Measurements from ENCODE around the gene NLRP6.
"Not testable (repeated sequence)": the region's sequence is repeated elsewhere in the genome, so short reads cannot be mapped to it uniquely, and the experiment has no call there.

The NLRP6 gene

DNA sequence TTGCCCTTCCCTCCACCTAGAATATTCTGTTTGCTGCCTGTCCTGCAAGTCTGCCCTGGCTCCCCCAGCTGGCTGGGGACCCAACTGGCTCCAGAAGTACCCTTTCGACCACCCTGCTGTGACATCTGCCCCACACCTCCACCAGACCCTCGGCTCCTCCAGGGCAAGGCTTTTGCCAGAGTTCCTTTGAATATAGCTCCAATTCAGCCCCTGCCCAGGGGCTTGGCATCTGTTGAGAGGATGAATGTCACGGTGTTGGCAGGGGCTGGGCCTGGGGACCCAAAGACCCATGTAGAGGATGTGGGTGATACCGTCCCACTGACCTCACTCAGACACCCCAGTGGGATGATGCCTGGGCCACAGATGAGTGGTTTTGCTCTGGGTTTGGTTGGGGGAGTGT, 4.0 kb downstream of the NLRP6 start:
- ATAC-seq (no peak), DNase-seq (no peak)

DNA sequence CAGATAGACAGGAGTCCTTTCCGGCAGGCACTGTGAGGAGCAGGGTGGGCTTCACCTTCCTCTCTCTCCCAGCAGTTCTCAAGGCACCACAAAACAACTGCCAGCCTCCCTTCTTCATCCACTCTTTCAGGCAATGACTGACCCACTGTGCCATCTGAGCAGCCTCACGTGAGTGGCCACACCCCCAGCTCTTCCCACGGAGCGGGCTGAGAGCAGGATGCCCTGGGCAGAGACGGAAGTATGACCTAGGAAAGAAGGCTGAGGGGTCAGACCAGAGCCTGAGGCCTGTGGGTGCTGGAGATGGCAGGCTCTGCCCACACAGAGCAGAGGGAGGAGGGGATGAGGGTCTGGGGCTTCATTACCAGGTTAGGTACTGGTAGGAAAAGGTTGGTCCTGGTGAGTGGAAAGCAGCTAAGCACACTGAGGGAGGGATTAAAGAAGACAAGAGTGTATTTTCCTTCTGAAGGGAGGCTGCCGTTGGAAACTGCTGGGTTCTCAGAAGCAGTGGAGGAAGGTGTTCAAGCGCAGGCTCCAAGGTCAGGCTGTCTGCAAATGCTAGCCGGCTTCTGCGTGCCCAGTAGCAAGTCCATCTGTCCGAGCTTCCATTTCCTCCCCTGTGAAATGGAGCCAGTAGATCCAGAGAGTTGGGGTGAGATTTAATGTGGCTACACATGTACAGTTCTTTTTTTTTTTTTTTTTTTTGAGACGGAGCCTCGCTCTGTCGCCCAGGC, 4.6 kb downstream of the NLRP6 start:
- DNase-seq (no peak), ATAC-seq (no peak)

DNA sequence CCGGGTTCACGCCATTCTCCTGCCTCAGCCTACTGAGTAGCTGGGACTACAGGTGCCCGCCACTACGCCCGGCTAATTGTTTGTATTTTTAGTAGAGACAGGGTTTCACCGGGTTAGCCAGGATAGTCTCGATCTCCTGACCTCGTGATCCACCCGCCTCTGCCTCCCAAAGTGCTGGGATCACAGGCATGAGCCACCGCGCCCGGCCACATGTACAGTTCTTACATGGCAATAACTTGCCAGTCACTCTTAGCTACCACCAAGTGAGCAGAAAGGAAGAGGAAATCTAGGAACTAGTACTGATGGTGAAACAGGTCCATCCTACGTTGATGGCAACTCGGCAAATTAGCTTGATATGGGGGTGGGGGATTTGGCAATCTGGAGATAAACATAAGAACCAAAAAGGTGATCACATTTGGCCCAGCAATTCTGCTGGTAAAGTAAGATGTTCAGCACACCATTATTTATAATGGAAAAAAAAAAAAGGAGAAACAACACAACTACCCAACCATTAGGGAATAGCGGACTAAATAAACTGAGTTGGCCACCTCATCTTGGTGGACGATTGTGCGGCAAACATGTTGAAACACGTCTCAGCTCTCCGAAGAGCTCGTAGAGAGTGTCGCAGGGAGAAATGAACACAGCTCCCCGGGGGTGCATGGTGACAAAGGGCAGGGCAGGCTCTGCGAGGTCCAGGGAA, 5.3 kb downstream of the NLRP6 start:
- DNase-seq: no peak

DNA sequence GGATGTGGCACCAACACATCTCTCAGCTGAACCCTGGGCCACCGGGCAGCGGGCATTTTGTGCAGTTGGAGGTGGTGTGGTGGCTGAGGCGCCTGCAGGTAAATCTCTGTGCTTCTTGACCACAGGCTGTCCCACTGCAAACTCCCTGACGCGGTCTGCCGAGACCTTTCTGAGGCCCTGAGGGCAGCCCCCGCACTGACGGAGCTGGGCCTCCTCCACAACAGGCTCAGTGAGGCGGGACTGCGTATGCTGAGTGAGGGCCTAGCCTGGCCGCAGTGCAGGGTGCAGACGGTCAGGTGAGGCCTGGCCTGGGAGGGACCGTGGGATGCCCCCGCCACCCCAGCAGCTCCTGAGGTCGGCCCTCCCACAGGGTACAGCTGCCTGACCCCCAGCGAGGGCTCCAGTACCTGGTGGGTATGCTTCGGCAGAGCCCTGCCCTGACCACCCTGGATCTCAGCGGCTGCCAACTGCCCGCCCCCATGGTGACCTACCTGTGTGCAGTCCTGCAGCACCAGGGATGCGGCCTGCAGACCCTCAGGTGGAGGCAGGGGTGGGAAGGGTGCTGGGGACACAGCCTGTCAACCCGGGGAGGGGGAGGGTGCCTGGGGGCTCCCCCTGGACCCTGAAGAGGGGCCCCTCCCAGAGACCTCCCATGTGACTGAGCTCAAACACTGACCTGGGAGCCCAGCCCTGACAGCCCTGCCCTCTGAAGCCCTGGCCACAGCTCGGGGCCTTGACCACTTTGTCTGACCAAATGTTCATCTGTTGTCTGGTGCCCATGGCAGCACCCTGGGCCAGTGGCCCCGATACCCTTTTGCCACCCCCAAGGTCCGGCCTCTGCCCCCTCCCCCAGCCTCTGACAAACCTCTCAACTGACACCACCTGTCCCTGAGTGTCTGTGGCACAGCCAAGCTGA, 6.2 kb downstream of the NLRP6 start:
- ATAC-seq (no peak), DNase-seq (no peak)

More for the DNA sequence above, 5.3 kb downstream of the NLRP6 start:
- no peak for ATAC-seq

DNA sequence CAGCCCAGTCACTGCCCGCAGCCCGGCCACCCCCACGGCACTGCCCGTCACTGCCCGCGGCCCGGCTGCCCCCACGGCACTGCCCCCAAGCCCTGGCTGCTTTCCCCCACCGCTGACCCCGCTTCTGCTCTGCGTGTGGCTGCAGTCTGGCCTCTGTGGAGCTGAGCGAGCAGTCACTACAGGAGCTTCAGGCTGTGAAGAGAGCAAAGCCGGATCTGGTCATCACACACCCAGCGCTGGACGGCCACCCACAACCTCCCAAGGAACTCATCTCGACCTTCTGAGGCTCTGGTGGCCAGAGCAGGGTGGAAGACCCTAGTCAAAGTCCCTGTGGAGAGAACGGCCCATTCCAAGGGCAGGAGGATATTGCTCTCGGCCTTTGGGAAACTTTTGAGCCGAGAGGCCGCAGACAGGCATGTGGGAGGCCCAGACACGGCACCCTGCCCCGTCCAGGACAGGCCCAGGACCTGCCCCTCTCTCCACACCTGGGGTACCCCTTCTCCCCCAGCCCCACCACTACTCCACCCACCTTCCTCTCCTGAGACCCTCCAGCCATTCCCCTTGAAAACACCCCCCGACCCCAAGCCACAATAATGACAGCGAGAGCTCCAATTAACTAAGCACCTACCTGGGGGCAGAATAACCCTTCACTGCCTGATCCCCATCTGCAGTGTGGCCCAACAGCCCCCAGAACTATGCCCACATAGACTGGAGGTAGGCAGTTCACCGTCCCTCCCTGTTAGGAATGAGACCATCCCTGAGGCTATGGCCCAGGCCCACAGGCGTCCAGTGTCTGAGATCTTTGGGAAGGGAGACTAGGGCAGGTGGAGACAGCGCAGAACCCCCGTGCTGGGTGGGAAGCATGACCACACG, 7.0 kb downstream of the NLRP6 start:
- ATAC-seq (no peak), DNase-seq (peak; percentile 2)

DNA sequence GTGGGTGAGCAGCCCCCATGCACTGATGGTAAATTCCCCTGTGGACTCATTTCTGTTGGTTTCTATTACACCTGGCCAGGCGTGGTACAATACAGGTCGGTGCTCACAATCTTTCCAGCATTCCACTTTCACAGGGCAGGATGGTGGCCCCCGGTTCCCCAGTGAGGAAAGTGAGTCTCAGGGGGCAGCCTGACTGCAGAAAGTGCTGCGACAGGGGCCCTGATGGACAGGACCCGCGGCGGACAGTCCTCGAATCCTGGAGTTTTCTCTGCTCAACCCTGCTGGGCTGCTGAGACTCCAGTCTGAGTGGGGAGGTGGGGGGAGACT, 7.7 kb downstream of the NLRP6 start:
- DNase-seq (peak; percentile 3), ATAC-seq (no peak)

DNA sequence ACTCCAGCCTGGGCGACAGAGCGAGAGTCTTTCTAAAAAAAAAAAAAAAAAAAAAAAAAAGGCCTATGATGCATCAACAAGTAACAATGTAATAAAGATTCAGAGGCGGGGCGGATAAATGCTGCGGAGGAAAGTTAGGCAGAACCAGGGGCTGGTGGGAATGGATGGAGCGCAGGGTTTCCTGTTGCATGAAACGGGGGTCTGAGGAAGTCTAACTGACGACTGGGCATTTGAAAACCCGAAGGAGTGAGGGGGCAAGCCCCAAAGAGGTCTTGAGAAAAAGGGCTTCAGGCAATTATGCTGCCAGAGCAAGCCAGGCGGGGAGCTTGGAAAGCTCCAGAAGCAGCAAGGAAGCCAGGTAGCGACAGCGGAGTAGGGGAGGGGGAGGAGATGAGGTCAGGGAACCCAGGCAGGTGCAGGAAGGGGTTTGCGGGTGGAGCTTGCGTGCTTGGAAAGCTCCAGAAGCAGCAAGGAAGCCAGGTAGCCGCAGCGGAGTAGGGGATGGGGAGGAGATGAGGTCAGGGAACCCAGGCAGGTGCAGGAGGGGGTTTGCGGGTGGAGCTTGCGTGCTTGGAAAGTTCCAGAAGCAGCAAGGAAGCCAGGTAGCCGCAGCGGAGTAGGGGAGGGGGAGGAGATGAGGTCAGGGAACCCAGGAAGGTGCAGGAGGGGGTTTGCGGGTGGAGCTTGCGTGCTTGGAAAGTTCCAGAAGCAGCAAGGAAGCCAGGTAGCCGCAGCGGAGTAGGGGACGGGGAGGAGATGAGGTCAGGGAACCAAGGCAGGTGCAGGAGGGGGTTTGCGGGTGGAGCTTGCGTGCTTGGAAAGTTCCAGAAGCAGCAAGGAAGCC, 9.0 kb downstream of the NLRP6 start:
- not testable (repeated sequence) for ATAC-seq
- DNase-seq: peak; percentile 39

DNA sequence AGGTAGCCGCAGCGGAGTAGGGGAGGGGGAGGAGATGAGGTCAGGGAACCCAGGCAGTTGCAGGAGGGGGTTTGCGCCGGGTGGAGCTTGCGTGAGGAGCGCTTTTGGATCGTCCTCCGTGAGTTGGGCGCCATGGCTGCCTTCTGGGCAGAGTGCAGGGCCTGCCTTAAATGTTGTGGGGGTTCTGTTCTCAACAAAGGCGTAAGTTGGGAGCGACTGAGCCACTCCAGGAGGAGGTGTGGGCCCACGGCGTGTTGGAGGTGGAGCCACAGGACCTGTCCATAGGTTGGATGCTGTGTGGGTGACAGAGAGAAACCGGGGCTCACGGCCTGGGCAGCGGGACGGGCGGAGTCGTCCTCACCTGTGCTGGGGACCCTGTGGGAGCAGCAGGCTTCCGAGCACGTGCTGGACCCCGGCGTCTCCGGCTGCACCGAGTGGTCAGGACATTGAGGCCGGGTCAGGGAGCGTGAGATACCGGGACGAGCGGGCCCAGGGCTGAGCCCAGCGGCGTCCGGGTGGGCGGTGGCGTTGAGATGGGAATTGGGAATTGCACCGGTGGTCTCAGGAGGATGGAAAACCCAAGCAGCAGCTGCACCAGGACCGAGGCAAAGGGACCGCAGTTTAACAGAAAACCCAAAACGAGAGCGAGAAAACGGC, 9.7 kb downstream of the NLRP6 start:
- DNase-seq (peak; percentile 56), ATAC-seq (peak; percentile 26)

DNA sequence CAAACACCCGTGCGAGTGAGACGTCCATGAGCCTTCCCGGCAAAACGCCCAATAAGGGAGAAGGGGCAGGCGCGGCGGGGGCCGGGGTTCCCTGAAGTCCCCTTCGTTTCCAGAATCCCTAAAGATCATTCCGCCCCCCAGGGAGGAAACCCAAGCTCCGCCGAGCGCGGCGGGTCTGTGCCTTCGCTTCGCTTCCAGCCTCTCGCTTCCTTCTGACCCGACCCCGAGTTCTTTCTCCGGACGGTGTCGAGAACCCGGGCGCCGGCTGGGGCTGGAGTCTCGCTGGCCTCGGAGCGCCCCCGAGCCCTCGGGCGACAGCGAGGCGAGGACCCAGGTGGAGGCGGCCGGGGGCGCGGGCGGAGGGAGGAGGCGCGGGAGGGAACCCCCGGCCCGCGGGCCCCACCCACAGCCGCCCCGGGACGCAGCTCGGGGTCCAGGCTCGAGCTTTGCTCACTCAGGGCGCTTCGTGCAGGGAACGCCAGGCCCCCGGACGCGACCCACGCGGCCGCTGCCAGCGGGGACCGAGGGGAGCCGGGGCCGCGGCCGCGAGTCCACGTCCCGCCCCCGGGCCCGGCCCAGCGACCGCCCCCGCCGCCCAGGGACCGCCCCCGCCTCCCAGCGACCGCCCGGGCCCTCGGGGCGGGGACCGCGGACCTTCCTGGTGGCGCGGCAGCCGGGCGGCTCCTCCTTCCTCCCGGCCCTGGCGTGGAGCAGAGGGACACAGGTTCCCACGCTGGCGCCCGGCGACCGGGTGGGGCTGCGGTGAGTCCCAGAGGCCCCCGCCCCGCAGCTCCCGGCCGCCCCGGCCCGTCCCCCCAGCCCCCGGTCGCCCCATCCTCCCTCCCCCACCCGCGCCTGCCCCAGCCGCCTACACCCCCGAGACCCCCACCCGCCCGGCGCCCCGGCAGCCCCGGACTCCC, 10.5 kb downstream of the NLRP6 start, which contains the start of gene PGGHG:
PGGHG (plus strand) TSS at position 649 of the 920 bp plus-strand sequence. CDS start 691 bp downstream, outside the sequence.
- ATAC-seq: peak; percentile 24
- DNase-seq: peak; percentile 70

DNA sequence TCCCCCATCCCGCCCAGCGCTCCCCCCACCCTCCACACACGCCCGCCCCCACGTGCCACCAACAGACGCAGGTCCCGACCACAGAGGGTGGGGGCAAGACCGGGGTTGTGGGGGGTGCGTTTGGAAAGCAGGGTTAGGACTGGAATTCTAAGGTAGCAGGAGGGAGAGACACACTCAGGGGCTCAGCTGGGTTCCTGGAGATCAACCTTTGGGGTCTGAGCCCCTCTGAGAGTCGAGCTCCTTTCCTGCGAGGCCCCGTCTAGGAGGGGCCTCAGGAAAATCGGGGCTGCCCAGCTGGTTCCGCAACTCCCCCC, 11.1 kb downstream of the NLRP6 start:
- ATAC-seq (no peak), DNase-seq (no peak)

DNA sequence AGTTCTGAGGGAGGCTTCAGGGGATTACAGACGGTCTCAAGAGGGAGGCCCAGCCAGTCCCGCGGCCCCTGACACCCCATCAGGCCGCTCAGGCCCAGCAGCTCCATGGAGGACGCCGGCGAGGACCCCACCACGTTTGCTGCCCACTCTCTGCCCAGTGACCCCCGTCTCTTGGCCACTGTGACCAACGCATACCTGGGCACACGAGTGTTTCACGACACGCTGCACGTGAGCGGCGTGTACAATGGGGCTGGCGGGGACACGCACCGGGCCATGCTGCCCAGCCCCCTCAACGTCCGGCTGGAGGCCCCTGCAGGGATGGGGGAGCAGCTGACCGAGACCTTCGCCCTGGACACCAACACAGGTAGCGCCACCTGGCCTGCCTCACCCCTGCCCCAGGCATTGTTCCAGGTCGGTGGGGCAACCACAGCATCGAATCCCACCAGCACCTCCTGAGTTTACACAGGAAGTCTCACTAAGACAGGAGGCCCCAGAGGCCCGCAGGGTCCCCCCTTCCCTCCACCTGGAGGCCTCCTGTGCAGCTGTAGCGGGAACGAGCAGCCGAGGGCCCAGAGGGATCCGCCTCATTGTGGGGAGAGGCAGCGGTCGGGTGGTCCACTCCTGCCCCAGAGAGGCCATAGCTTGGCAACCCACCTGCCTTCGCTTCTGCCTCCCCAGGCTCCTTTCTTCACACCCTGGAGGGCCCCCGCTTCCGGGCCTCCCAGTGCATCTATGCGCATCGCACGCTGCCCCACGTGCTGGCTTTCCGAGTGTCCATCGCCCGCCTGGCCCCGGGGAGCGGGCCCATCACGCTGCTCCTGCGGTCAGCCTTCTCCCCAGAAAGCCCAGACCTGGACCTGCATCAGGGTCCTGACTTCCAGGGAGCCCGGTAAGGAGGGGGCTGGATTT, 11.8 kb downstream of the NLRP6 start:
- DNase-seq: no peak
- ATAC-seq: no peak

DNA sequence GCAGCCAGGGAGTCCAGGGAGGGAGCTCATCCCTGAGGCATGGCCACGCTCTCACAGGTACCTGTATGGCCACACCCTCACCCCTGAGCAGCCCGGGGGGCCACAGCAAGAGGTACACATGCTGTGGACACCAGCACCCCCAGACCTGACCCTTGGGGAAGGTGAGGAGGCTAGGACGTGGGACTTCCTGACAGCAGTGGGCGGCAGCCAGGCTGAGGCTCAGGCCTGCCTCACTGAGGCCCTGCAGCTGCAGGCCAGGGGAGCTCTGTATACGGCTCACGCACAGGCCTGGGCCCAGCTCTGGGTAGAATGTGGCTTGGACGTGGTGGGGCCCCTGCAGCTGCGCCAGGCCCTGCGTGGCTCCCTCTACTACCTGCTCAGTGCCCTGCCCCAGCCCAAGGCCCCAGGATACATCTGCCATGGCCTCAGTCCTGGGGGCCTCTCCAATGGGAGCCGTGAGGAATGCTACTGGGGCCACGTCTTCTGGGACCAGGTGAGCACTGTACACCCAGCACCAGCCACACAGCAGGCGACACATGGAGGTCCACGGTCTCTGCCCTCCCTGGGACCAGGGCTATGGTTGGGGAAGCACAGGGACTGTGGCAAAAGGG, 12.5 kb downstream of the NLRP6 start:
- ATAC-seq (no peak), DNase-seq (no peak)

DNA sequence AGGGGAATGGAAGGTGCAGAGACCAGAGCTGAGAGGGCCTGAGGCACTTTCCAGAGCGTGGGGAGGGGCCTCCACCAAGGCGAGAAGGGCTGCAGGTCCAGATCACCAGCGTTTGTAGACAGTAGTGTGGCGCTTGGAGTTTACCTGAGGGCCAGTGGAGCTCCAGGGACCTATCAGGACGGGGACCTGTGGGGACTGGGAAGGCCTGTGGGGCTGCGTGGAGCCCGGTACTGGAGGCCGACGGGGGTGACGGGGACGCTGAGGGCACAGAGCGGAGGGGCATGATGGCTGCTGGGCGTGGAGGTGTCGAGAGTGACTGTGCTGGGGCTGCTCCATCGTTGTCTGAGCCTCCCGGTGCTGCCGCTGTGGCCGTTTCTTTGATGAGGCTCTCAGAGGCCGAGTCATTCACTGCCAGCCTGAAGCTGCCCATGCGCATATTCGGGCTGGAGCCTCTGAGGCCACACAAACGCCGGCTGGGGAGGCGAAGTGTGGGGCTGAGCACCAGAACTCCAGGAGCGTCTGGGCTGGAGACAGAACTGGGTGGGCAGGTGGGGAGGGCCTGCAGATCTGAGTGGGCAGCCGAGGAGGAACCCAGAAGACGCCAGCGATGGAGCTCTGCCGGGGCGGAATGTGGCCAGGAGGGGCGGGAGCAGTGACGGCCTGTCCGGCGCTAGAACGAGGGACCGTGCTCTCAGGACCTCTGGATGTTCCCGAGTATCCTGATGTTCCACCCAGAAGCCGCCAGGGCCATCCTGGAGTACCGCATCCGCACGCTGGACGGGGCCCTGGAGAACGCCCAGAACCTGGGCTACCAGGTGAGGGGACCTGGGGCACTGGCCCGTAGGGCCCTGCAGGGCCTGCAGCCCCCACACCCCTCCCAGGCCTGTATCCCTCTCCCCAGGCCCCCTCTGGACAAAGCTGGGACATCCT, 13.3 kb downstream of the NLRP6 start:
- ATAC-seq (no peak), DNase-seq (no peak)

DNA sequence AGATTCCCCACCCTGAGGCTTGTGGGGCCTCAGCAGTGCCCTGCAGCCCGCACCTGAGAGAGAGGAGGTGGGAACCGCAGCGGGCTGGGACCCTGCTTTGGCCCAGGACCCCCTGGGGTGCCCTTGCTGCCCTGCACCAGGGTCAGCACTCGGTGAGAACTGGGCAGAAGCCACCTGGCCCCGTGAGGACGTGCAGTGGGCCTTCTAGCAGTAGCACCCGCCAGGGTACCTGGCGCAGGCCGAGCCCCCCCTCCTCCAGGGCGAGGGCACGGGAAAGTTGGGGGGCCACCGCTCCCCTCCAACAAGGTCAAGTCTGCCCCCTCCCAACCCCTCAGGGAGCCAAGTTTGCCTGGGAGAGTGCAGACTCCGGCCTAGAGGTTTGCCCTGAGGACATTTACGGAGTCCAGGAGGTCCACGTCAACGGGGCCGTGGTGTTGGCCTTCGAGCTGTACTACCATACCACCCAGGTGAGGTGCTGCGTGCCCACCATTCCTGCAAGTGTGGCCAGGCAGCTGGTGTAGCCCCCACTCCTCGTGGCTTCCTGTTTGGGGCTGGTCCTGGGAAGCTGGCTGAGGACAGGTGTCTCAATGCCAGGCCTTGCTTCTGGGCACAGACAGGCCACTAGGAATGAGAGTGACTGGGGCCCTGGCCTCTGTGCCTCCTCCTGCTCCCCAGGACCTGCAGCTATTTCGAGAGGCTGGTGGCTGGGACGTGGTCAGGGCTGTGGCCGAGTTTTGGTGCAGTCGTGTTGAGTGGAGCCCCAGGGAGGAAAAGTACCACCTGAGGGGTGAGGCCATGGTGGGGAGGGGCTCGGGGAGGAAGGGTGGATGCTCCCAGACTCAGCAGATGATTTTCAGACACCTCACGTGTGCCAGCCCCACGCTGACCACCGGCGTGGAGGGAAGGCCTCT, 14.3 kb downstream of the NLRP6 start:
- ATAC-seq: no peak
- no peak for DNase-seq

DNA sequence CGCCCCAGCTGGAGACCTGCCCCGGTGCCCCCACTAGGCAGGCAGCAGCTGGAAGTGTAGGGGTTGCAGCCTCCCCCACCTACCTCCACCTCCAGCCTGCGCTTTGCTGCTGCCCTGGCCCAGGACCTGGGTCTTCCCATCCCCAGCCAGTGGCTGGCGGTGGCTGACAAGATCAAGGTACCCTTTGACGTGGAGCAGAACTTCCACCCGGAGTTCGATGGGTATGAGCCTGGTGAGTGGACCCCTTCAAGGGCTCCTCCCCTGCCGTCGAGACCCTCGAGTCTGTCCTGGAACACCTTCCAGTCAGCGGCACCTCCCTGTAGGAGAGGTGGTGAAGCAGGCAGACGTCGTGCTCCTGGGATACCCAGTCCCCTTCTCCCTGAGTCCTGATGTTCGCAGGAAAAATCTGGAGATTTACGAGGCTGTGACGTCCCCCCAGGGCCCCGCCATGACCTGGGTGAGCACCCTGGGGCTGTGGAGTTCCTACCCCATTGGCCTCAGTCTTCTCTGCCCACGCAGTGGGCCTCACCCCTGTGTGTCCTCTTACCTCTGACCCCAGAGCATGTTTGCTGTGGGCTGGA, 15.2 kb downstream of the NLRP6 start:
- ATAC-seq: no peak
- no peak for DNase-seq

Measured in stimulated activated naive CD8-positive, alpha-beta T cell treated with anti-CD3 and anti-CD28 coated beads, Interleukin-15, Interleukin-2, amounts not matched to agents 100 U/mL and 50 U/mL, for 24 hours (primary cell).